Measurements from ENCODE around the gene ARHGEF12.

The ARHGEF12 gene

DNA sequence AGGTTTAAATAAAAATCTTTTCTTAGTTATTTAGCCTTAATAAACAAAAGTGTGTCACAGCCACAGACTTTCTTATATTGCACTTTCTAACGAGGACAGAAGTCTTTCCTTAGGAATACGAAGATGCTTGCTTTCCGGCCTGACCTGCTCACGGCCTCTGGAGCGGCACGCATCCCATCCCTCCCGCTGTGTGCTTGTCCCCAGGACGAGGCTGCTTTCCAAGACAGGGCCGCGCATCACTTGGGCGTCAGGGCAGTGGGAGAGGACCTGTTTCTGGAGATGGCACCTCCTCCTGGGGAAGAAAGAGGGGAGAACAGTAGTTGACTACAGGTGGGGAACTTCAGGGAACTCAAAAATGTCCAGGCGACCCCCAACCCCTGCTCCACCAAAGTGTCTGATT, 201.8 kb downstream of the ARHGEF12 start:
- no peaks in the 10 kb centered on the region for H3K4me1 ChIP-seq (ENCODE audit: control insufficient read depth, insufficient read depth, low read length, poor library complexity, severe bottlenecking)
- H3K27ac ChIP-seq (ENCODE audit: low read depth, low read length, severe bottlenecking): no peak overlapping the region
- H3K9me3 ChIP-seq (ENCODE audit: control insufficient read depth, low read length): peaks cover 6% of the 10 kb centered on the region
- no peak overlapping the region for H3K4me3 ChIP-seq (ENCODE audit: extremely low read depth, insufficient read depth, low read length, poor library complexity, severe bottlenecking)
- no peaks in the 10 kb centered on the region for H3K36me3 ChIP-seq (ENCODE audit: control insufficient read depth, insufficient read depth, low read length)
- 80 to 87% methylated on average over 8 to 12 of the region's 12 CpGs for WGBS, 2 experiments (ENCODE audit: insufficient coverage in 2 of 2)

- no peak overlapping the region for H3K27ac ChIP-seq (ENCODE audit: low read depth, low read length, severe bottlenecking)
- WGBS, 2 experiments (ENCODE audit: insufficient coverage in 2 of 2): 85 to 92% methylated on average over 2 of the region's 2 CpGs
- no peak overlapping the region for H3K4me3 ChIP-seq (ENCODE audit: extremely low read depth, insufficient read depth, low read length, poor library complexity, severe bottlenecking)
- H3K36me3 ChIP-seq (ENCODE audit: control insufficient read depth, insufficient read depth, low read length): no peaks in the 10 kb centered on the region
- H3K4me1 ChIP-seq (ENCODE audit: control insufficient read depth, insufficient read depth, low read length, poor library complexity, severe bottlenecking): no peaks in the 10 kb centered on the region
- H3K9me3 ChIP-seq (ENCODE audit: control insufficient read depth, low read length): peaks cover 6% of the 10 kb centered on the region
These were observed 202.5 kb downstream of the ARHGEF12 start for GRCh38 chr11:120538707-120539106.
